Tibial nerve (tissue), 4 donors: ENCODE results near the gene CAMTA1.

Experiments used
- CTCF ChIP-seq, 5 experiments: fragments of 200-600 bp in 3 of 5; fragments of 450-650 bp in 2 of 5; sonication (generic) in 3 of 5; IDR thresholded peaks; one replicate each; pipeline ENCODE4 v1.5.1; 2016 to 2019; ENCODE audit warnings: antibody characterized with exemption in 5 of 5, mild to moderate bottlenecking in 3 of 5, moderate library complexity in 2 of 5
- EP300 ChIP-seq, 2 donors: sonication (generic); formaldehyde crosslinking; IDR thresholded peaks; one replicate each; pipeline ENCODE4 v1.6.1; 2017; ENCODE audit warnings: antibody characterized with exemption in 2 of 2, mild to moderate bottlenecking in 1 of 2
- POLR2A ChIP-seq, 2 donors: fragments of 450-650 bp; IDR thresholded peaks; one replicate each; pipeline ENCODE4 v1.6.1; 2017; ENCODE audit warnings: antibody characterized with exemption in 2 of 2, mild to moderate bottlenecking in 2 of 2, moderate library complexity in 2 of 2

- TF ChIP-seq POLR2A (IDR thresholded peaks at IDR 0.05) (no peak), EP300 (IDR thresholded peaks at IDR 0.05) (no peak), CTCF (IDR thresholded peaks at IDR 0.05) (no peak)
Observed at GRCh38 chr1:6738987-6739676, 46.1 kb upstream of the CAMTA1 start.
